Heart right ventricle (tissue), 16 donors: ENCODE data around the gene SERPINB6. TPM values are rescaled to one million over a fixed set of nuclear protein-coding genes. Genes with fewer than 3 reads are reported as not detected.
"Not testable (repeated sequence)": the region's sequence is repeated elsewhere in the genome, so short reads cannot be mapped to it uniquely, and the experiment has no call there.

Experiments used
- ATAC-seq, 8 donors: fragments of 200-7000 bp; cut with Tn5 transposase; one replicate each; pipeline ENCODE4 v1.9.1; 2020; ENCODE audit warnings: mild to moderate bottlenecking in 8 of 8, moderate library complexity in 8 of 8, moderate number of reproducible peaks in 1 of 8
- DNase-seq, 2 donors: peaks; one replicate each; pipeline ENCODE4 v3.0.0-alpha.2; 2020
- H3K27ac ChIP-seq, 10 donors: fragments of 200-600 bp; sonication (generic) in 2 of 10; one replicate each; pipeline versions ENCODE4 v1.5.0 to v1.8.0; 2020 to 2022; ENCODE audit warnings: mild to moderate bottlenecking in 3 of 10
- H3K27me3 ChIP-seq, 7 donors: fragments of 200-600 bp; one replicate each; pipeline ENCODE4 v1.8.0; 2021 to 2022; ENCODE audit warnings: mild to moderate bottlenecking in 2 of 7
- H3K36me3 ChIP-seq, 9 donors: fragments of 200-600 bp; sonication (generic) in 1 of 9; one replicate each; pipeline versions ENCODE4 v1.5.0 to v1.8.0; 2020 to 2022; ENCODE audit warnings: mild to moderate bottlenecking in 2 of 9
- H3K4me1 ChIP-seq, 9 donors: fragments of 200-600 bp; sonication (generic) in 1 of 9; one replicate each; pipeline versions ENCODE4 v1.5.0 to v1.8.0; 2020 to 2022; ENCODE audit warnings: mild to moderate bottlenecking in 4 of 9
- H3K4me3 ChIP-seq, 10 donors: fragments of 200-600 bp; sonication (generic) in 2 of 10; one replicate each; pipeline versions ENCODE4 v1.5.0 to v1.8.0; 2020 to 2022; ENCODE audit warnings: mild to moderate bottlenecking in 7 of 10, moderate library complexity in 2 of 10
- H3K9me3 ChIP-seq, 11 donors: fragments of 200-600 bp in 10 of 11; sonication (generic) in 2 of 11; one replicate each; pipeline versions ENCODE4 v1.5.0 to v1.8.0; 2013 to 2022; ENCODE audit warnings: mild to moderate bottlenecking in 2 of 11, control low read depth in 1 of 11, moderate library complexity in 1 of 11
- WGBS, 2 donors: extraction: QIAGEN DNeasy Blood & Tissue Kit; methylation state at CpG; one replicate each; pipeline ENCODE4 v1.1.7; 2013; ENCODE audit warnings: inconsistent platforms in 1 of 2; 5-methylcytosine and 5-hydroxymethylcytosine counted together
- intact Hi-C, 10 donors: fragments of 100-400 bp; cut with DNase I; formaldehyde crosslinking; loops; one replicate each; pipeline versions ENCODE4 v1.11.1 to v1.14.2; 2022
- polyA plus RNA-seq, 2 donors: library from polyadenylated mRNA; stranded (reverse); fragments of 200-250 nt; gene quantifications; one replicate each; pipeline ENCODE4 v1.2.3, GENCODE V29; 2013
- total RNA-seq, 10 donors: library from RNA; stranded (reverse); fragmentation: NEBNext Ultra II Directional in 3 of 10; extraction: Animal tissue kit (Norgen Biotek cat#: 25700) in 3 of 10; gene quantifications; one replicate each; pipeline versions ENCODE4 v1.2.1 to v1.2.4, GENCODE V29; 2021 to 2023
- TF ChIP-seq, protein P1 (sequence below), 9 donors: fragments of 200-600 bp; sonication (generic) in 2 of 9; IDR thresholded peaks; one replicate each; pipeline versions ENCODE4 v1.5.0 to v1.8.0; 2021 to 2022; ENCODE audit warnings: antibody characterized with exemption in 9 of 9, mild to moderate bottlenecking in 5 of 9, moderate library complexity in 1 of 9
- donor health status: Arrhythmogenic right ventricular cardiomyopathy.
- donor health status: ischemic (EF 13 %, LVEDD 7.1; RV severe dilation, severe dysfunction).
- donor health status: healthy with polysubstance abuse.
- donor health status: DM: no; HTN: yes; CAD: no.
- donor health status: DM: no; HTN: no; CAD: no.
- donor health status: ischemic (EF 25% LVEDD 6.9; RV normal size, moderate dysfunction).
- donor health status: ischemic (EF 25% LVEDD 5.7; RV mildly dilated, moderate dysfunction).
- donor health status: healthy.
- donor health status: DM: yes; HTN: yes; CAD: no.
- donor health status: Ischemic cardiomyopathy.
- donor health status: ischemic (EF 35%, LVEDD 5.7; RV mildly dilated, moderate dysfunction).
- donor health status: nonischemic (EF 11% LVEDD 7.7; RV severe dilation, severe dysfunction).
- donor health status: DM: yes; HTN: yes; CAD: no.
- donor health status: PGD.
- donor health status: ischemic (EF 29% LVEDD 5.4; RV normal size, mild dysfunction).
- donor health status: nonischemic (EF 23%, LVEDD 6.1; RV moderate dilation, normal function).

The SERPINB6 gene
- total and polyA plus RNA-seq, 12 donors = 138 to 261 (median 175) TPM

DNA sequence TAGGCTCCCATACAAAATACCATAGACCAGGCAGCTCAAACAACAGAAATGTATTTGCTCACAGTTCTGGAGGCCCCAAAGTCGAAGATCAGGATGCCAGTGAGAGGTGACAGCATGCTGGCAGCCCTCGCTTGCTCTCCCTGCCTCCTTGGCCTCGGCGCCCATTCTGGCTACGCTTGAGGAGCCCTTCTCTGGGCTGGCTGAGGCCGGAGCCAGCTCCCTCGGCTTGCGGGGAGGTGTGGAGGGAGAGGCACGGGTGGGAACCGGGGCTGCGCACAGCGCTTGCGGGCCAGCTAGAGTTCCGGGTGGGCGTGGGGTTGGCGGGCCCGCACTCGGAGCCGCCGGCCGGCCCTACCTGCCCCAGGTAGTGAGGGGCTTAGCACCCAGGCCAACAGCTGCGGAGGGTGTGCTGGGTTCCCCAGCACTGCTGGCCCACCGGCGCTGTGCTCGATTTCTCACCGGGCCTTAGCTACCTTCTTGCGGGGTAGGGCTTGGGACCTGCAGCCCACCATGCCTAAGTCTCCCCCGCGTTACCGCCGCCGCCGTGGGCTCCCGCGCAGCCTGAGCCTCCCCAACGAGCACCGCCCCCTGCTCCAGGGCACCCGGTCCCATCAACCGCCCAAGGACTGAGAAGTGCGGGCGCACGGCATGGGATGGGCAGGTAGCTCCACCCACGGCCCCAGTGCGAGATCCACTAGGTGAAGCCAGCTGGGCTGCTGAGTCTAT lies 35.6 kb downstream of the SERPINB6 start:
- Histone ChIP-seq H3K27me3 (no peaks in the 10 kb centered on the region), H3K4me1 (peaks cover 0 to 31% (median 12%) of the 10 kb centered on the region in 9 donors), H3K36me3 (no peaks in the 10 kb centered on the region), H3K9me3 (peaks cover 0 to 5% (median 0%) of the 10 kb centered on the region in 11 donors), H3K4me3 (no peak overlapping the region), H3K27ac (no peak overlapping the region)
- DNase-seq = no peak
- intact Hi-C loops = loop anchor here in 5 of 10 donors (10.0 kb wide), 3 partner anchors 49 to 151 kb away; no protein-coding TSS in a partner anchor
- TF ChIP-seq, protein P1, sequence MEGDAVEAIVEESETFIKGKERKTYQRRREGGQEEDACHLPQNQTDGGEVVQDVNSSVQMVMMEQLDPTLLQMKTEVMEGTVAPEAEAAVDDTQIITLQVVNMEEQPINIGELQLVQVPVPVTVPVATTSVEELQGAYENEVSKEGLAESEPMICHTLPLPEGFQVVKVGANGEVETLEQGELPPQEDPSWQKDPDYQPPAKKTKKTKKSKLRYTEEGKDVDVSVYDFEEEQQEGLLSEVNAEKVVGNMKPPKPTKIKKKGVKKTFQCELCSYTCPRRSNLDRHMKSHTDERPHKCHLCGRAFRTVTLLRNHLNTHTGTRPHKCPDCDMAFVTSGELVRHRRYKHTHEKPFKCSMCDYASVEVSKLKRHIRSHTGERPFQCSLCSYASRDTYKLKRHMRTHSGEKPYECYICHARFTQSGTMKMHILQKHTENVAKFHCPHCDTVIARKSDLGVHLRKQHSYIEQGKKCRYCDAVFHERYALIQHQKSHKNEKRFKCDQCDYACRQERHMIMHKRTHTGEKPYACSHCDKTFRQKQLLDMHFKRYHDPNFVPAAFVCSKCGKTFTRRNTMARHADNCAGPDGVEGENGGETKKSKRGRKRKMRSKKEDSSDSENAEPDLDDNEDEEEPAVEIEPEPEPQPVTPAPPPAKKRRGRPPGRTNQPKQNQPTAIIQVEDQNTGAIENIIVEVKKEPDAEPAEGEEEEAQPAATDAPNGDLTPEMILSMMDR (IDR thresholded peaks at IDR 0.05) = no peak
- no peak for ATAC-seq
- WGBS, 2 donors = 96 to 97% methylated on average over 44 of the region's 44 CpGs

DNA sequence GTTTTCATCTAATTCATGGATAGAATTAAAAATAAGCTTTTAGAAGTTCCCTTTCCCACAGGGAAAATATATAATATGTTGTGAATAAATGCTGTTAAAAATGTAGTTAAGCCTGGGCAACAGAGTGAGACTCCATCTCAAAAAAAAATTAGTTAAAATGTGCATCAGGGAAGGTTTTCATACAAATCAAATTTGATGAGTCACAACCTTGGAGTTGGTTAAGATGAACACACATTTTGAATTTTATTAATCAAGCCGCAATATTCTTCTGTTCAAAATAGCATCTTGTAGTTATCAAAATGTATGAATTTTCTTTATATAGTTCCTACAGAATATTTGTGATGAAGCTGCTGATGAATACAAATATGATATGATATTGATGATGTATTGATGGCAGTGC lies 37.3 kb downstream of the SERPINB6 start:
- 96 to 97% methylated on average over 1 of the region's 1 CpG for WGBS, 2 donors
- TF ChIP-seq, protein P1 (IDR thresholded peaks at IDR 0.05) = no peak
- Histone ChIP-seq H3K4me3 (no peak overlapping the region), H3K36me3 (no peaks in the 10 kb centered on the region), H3K27me3 (no peaks in the 10 kb centered on the region), H3K4me1 (peaks cover 0 to 22% (median 12%) of the 10 kb centered on the region in 9 donors), H3K9me3 (peaks cover 0 to 5% (median 0%) of the 10 kb centered on the region in 11 donors), H3K27ac (no peak overlapping the region)
- ATAC-seq = no peak
- no peak for DNase-seq
- intact Hi-C loops = loop anchor here in 8 of 10 donors (5.0 to 10.0 kb wide), 5 partner anchors 51 to 149 kb away; no protein-coding TSS in a partner anchor

DNA sequence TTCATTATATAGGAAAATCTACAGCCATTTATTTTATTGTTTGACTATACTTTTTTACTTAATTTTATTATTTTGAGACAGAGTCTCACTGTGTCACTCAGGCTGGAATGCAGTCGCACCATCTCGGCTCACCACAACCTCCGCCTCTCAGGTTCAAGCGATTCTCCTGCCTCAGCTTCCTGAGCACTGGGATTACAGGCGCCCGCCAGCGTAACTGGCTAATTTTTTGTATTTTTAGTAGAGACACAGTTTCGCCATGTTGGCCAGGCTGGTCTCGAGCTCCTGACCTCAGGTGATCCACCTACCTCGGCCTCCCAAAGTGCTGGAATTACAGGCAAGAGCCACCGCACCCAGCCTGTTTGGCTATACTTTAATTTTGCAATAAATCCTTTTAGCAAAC lies 38.5 kb downstream of the SERPINB6 start:
- H3K27me3 ChIP-seq, DNase-seq, H3K9me3 ChIP-seq, H3K36me3 ChIP-seq, H3K4me3 ChIP-seq, ATAC-seq: not testable (repeated sequence)
- Histone ChIP-seq H3K27ac (peak overlapping the region in 3 of 10 donors; percentile 42 to 56 (median 45)), H3K4me1 (peaks cover 0 to 12% (median 5%) of the 10 kb centered on the region in 9 donors)
- intact Hi-C loops = loop anchor here (1.0 to 10.0 kb wide), 9 partner anchors 52 to 148 kb away; no protein-coding TSS in a partner anchor
- 89 to 92% methylated on average over 11 of the region's 11 CpGs for WGBS, 2 donors

DNA sequence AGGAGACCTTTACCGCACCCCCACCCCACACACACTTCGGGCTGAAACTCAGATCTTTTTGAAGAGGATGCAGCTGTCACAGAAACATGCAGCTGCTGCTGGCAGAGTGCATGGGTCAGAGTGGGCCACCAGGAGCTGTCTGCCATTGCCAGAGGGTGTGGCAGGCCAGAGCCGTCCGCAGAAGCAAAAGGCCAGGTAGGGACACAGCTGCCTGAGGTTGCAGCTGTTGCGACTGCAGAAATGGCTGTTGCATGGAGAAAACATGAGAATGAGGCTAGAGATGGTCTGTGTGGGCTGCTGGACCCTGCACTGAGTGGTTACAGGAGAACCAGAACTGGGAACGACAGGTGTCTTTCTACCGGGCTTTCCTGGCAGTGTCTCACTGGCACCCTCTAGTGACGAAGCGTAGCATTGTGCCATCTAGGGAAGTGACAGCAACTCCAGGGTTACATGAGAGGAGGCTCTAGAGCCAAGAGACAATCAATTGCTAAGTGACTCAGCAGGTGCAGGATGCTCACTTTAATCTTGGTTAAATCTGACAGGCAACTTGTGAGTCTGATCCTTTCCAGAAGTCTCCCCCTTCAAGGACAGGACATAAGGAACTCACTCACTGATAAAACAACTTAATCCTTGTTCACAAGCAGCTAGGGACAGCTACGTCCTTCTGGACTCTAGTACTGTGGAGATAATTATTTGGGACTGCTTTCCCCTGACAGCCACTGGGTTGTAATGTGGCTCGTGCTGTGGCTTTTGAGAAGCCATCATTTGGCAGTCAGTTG lies 39.2 kb downstream of the SERPINB6 start:
- Histone ChIP-seq H3K36me3 (no peaks in the 10 kb centered on the region), H3K27me3 (no peaks in the 10 kb centered on the region), H3K4me1 (peaks cover 0 to 9% (median 5%) of the 10 kb centered on the region in 9 donors), H3K27ac (peak overlapping the region in 8 of 10 donors; percentile 0 to 56 (median 44)), H3K9me3 (peaks cover 0 to 5% (median 0%) of the 10 kb centered on the region in 11 donors), H3K4me3 (peak overlapping the region in 3 of 10 donors; percentile 10 to 30 (median 25))
- ATAC-seq (peak; percentile 87 to 97 (median 95)), DNase-seq (peak; percentile 70 to 86)
- 21 to 24% methylated on average over 11 of the region's 11 CpGs for WGBS, 2 donors
- intact Hi-C loops = loop anchor here (1.0 to 10.0 kb wide), 9 partner anchors 53 to 147 kb away; no protein-coding TSS in a partner anchor
- TF ChIP-seq, protein P1 (IDR thresholded peaks at IDR 0.05) = peak in 8 of 9 donors; percentile 85 to 99 (median 98)
